ENCODE results near the gene FLRT2.

DNA sequence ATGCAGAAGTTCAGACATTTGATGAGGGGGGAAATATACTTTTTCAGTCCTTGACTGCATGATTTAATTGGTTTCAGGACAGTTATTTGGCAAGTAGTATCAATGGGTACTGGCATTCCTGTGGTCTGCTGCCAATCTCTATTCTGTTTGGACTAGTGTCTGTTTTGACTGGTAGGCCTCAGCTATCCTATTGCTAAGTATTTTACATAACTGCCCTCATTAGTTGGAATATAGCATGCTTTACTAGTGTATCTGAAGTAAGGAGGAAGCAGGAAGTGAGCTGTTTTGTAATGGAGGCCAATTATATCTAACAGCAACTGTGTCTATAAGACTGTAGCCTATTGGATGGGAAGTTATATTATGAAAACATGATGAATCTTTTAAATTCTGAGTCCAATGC is 104.3 kb downstream of the FLRT2 start:
- TF ChIP-seq, protein P1, sequence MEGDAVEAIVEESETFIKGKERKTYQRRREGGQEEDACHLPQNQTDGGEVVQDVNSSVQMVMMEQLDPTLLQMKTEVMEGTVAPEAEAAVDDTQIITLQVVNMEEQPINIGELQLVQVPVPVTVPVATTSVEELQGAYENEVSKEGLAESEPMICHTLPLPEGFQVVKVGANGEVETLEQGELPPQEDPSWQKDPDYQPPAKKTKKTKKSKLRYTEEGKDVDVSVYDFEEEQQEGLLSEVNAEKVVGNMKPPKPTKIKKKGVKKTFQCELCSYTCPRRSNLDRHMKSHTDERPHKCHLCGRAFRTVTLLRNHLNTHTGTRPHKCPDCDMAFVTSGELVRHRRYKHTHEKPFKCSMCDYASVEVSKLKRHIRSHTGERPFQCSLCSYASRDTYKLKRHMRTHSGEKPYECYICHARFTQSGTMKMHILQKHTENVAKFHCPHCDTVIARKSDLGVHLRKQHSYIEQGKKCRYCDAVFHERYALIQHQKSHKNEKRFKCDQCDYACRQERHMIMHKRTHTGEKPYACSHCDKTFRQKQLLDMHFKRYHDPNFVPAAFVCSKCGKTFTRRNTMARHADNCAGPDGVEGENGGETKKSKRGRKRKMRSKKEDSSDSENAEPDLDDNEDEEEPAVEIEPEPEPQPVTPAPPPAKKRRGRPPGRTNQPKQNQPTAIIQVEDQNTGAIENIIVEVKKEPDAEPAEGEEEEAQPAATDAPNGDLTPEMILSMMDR (IDR thresholded peaks at IDR 0.05): no peak
- no peak for TF ChIP-seq POLR2AphosphoS5 (IDR thresholded peaks at IDR 0.05; ENCODE audit: low read depth, low read length)
- TF ChIP-seq, protein P2, sequence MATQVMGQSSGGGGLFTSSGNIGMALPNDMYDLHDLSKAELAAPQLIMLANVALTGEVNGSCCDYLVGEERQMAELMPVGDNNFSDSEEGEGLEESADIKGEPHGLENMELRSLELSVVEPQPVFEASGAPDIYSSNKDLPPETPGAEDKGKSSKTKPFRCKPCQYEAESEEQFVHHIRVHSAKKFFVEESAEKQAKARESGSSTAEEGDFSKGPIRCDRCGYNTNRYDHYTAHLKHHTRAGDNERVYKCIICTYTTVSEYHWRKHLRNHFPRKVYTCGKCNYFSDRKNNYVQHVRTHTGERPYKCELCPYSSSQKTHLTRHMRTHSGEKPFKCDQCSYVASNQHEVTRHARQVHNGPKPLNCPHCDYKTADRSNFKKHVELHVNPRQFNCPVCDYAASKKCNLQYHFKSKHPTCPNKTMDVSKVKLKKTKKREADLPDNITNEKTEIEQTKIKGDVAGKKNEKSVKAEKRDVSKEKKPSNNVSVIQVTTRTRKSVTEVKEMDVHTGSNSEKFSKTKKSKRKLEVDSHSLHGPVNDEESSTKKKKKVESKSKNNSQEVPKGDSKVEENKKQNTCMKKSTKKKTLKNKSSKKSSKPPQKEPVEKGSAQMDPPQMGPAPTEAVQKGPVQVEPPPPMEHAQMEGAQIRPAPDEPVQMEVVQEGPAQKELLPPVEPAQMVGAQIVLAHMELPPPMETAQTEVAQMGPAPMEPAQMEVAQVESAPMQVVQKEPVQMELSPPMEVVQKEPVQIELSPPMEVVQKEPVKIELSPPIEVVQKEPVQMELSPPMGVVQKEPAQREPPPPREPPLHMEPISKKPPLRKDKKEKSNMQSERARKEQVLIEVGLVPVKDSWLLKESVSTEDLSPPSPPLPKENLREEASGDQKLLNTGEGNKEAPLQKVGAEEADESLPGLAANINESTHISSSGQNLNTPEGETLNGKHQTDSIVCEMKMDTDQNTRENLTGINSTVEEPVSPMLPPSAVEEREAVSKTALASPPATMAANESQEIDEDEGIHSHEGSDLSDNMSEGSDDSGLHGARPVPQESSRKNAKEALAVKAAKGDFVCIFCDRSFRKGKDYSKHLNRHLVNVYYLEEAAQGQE (IDR thresholded peaks at IDR 0.05; ENCODE audit: insufficient read depth in 1 of 2, low read depth in 2 of 2, low read length in 1 of 2): no peak
- TF ChIP-seq SIN3A (IDR thresholded peaks at IDR 0.05; ENCODE audit: borderline replicate concordance, insufficient read depth, low read depth, low read length): no peak
